Stimulated activated naive CD8-positive, alpha-beta T cell treated with anti-CD3 and anti-CD28 coated beads, Interleukin-15, Interleukin-2, amounts not matched to agents 100 ng/mL and 50 ng/mL, for 24 hours (primary cell): Measurements from ENCODE around the gene TTC32.
A peak's percentile ranks its signal among the peaks of the same experiment; 100 is the strongest.

Source experiments
- H3K27ac Mint-ChIP-seq: one replicate; pipeline ENCODE4 v1.8.0; 2021; ENCODE audit warnings: mild to moderate bottlenecking, mixed read lengths
- H3K27me3 Mint-ChIP-seq: one replicate; pipeline ENCODE4 v1.8.0; 2021; ENCODE audit warnings: mixed read lengths
- H3K36me3 Mint-ChIP-seq: one replicate; pipeline ENCODE4 v1.8.0; 2021; ENCODE audit warnings: low read depth, mixed read lengths
- H3K4me1 Mint-ChIP-seq: one replicate; pipeline ENCODE4 v1.8.0; 2021; ENCODE audit warnings: low read depth, mixed read lengths
- H3K4me3 Mint-ChIP-seq: one replicate; pipeline ENCODE4 v1.8.0; 2021; ENCODE audit warnings: mild to moderate bottlenecking, mixed read lengths
- H3K9me3 Mint-ChIP-seq: one replicate; pipeline ENCODE4 v1.8.0; 2021; ENCODE audit warnings: mixed read lengths

The TTC32 gene

DNA sequence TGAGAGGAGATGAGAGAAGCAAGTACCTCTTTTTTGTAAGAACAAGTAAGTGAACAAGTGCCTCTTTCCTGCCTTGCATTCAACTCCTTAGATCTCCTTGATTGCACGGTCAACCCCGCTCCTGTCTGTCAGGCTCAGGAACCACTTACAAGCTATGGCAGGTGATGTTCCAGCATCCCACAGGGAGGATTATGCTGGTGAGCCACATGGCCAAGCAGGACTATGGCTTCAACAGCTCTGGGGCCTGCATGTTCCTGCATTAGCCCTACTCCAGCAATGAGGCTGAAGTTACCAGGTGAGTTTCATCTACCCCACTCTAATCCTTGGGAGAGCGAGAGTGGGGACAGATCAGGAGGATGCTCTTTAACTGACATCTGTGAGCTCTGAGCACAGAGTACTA, 29.5 kb downstream of the TTC32 start:
- Mint-ChIP-seq H3K4me1 (peaks cover 22% of the 10 kb centered on the region), H3K27me3 (no peaks in the 10 kb centered on the region), H3K36me3 (peaks cover 15% of the 10 kb centered on the region), H3K4me3 (no peak overlapping the region), H3K9me3 (no peaks in the 10 kb centered on the region), H3K27ac (no peak overlapping the region)

DNA sequence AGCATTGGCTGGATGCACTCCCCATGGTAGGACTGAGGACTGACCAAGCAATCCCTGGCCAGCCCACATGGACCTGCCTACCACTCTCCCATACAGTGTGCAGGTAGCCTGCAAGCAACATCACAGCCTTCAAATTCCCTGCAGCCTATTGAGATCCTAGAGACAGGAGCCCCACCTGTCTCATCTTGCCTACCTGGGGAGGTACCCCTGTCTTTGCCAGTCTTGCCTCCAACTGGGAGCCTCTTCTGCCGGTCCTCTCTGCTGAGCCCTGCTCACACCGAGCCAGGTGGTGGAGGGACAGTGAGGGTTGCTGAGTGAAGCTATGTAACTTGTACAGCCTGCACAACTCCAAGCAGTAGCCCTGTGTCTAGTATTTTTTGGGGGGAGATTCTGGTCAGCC, 29.9 kb downstream of the TTC32 start:
- H3K4me1 Mint-ChIP-seq = peaks cover 22% of the 10 kb centered on the region
- no peak overlapping the region for H3K27ac Mint-ChIP-seq
- H3K9me3 Mint-ChIP-seq = no peaks in the 10 kb centered on the region
- H3K36me3 Mint-ChIP-seq = peaks cover 14% of the 10 kb centered on the region
- H3K27me3 Mint-ChIP-seq = no peaks in the 10 kb centered on the region
- H3K4me3 Mint-ChIP-seq = no peak overlapping the region

DNA sequence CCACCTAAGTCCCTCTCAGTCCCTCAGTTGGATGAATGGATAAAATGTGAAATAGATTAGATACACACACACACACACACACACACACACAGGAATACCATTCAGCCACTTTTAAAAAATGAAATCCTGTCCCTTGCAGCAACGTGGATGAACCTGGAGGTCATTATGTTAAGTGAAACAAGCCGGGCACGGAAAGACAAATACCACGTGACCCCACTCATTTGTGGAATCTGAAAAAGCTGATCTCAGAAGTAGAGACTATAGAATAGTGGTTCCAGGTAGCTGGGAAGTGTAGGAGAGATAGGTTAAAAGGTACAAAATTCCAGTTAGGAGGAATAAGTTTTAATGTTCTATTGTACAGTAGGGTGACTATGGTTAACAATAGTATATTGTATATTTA, 31.0 kb downstream of the TTC32 start:
- no peaks in the 10 kb centered on the region for H3K27me3 Mint-ChIP-seq
- peaks cover 8% of the 10 kb centered on the region for H3K36me3 Mint-ChIP-seq
- H3K27ac Mint-ChIP-seq = no peak overlapping the region
- H3K4me3 Mint-ChIP-seq = no peak overlapping the region
- no peaks in the 10 kb centered on the region for H3K9me3 Mint-ChIP-seq
- peaks cover 22% of the 10 kb centered on the region for H3K4me1 Mint-ChIP-seq

DNA sequence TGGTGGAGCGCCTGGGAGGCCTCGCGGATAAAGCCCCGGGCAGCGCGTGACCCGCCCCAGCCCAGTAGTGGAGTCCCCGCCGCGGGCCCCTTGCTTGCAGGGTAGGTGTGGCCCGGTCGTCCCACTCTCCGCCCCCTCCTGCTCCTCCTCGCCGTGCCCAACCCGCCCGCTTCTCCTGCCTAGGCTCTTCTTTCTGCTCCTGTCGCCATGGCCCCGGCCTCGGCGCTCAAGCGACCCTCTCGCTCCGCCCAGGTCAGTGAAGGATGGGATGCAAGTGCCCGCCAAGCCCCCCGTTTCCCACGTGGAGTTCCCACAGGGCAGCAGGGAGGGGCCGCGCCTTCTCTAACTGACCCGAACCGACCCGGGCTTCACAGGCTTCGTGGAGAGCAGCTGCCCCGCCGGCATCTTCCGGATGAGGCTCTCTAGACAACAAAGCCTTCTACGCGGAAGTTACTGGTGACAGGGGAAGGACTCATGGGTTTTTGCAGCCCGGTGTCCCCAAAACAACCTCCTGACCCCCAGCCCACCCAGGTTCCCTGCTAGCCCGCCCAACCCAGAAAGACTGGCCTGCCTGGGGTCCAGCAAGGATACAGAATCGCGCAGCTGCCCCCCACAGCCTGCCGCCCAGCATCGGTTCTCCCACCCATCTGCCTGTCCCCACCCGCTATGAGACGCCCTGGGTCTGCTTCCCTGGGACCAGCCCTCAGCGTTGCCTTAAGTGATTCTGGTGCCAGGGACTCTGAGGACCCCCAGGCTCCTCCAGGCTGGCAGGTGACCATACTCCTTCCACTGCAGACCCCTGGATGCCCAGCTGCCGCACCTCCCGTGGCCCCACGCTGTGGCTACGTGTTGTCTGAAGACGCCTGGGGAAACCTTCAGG, 32.8 kb downstream of the TTC32 start:
- peak overlapping the region; percentile 89 for H3K27ac Mint-ChIP-seq
- peak overlapping the region; percentile 88 for H3K4me3 Mint-ChIP-seq
- H3K27me3 Mint-ChIP-seq = no peaks in the 10 kb centered on the region
- peaks cover 4% of the 10 kb centered on the region for H3K36me3 Mint-ChIP-seq
- H3K9me3 Mint-ChIP-seq = no peaks in the 10 kb centered on the region
- H3K4me1 Mint-ChIP-seq = peaks cover 29% of the 10 kb centered on the region

DNA sequence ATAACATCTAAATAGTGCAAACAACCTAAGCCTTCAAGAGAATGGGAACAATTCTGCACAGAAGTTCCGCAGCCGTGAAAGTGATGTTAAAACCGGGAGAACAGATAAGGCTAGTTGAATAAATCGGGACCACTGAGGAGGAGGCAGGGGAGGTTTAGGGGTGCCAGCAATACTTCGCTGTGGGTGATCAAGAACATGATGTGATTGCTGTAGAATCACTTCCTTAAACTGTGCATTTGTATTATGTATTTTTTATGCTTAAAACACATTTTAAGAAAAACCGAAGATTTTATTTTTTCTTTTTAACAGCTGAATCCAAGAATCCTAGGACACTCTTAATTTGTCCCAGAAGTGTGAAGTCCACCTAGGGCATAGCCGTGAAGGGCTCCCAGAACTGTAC, 33.6 kb downstream of the TTC32 start:
- Mint-ChIP-seq H3K27me3 (no peaks in the 10 kb centered on the region), H3K4me3 (peak overlapping the region; percentile 45), H3K36me3 (peaks cover 4% of the 10 kb centered on the region), H3K27ac (peak overlapping the region; percentile 1), H3K4me1 (peaks cover 29% of the 10 kb centered on the region), H3K9me3 (no peaks in the 10 kb centered on the region)

DNA sequence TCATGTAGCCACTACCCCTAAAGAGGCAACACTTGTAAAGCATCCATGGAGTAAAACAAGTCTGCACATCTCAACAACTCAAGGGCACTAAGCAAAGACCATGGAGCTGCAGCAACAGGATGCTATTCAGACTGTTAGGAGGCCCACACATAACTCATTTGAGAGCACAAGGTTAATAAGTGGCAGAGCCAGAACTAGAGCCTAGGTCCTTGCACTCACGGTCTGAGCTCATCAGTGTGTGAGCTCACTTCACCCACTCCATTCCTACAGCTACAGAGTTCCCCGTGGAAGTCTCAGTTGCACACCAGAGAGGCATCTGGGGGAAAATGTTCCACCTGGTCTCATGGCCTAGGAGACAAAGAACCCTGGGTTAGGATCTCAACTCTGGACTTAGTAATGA, 35.0 kb downstream of the TTC32 start:
- H3K27me3 Mint-ChIP-seq = no peaks in the 10 kb centered on the region
- H3K36me3 Mint-ChIP-seq = no peaks in the 10 kb centered on the region
- no peak overlapping the region for H3K27ac Mint-ChIP-seq
- no peak overlapping the region for H3K4me3 Mint-ChIP-seq
- peaks cover 29% of the 10 kb centered on the region for H3K4me1 Mint-ChIP-seq
- H3K9me3 Mint-ChIP-seq = no peaks in the 10 kb centered on the region

DNA sequence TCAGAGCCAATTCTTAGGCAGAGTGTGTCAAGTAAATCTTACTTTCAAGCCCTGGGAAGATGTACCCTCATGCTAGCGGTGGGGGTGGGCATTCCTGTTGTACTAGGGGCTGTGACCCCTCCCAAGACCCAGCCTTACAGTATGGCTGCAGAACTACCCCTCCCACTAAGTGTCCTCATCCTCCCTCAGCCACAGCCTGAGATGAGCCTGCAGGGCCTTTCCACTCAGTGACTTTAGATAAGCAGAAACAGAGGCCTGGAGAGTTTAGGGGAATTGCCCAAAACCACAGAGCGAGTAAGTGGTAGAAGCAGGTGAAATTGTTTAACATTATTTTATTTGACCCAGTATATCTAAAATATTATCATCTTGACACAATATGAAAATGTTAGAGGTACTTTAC, 36.6 kb downstream of the TTC32 start:
- Mint-ChIP-seq H3K27me3 (no peaks in the 10 kb centered on the region), H3K4me3 (no peak overlapping the region), H3K9me3 (no peaks in the 10 kb centered on the region), H3K27ac (no peak overlapping the region), H3K36me3 (no peaks in the 10 kb centered on the region), H3K4me1 (peaks cover 29% of the 10 kb centered on the region)

DNA sequence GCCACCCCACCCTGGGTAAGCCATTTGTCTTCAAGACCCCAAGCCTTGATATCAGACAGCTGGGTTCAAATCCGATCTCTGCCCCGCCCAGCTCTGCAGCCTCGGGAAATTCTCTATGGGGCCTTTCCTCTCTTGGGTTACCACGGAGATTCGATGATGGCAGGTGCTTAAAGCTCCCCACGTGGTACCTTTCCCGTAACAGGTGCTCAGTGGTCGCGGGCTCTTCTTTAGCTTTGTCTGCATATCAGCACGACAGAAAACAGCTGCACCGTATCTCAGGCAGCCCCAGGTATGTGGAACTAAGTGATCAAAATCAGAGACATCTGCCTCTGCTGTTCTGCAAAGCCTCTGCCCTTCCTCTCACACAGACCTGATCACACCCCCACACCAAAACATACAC, 37.4 kb downstream of the TTC32 start:
- Mint-ChIP-seq H3K4me1 (peaks cover 24% of the 10 kb centered on the region), H3K27me3 (no peaks in the 10 kb centered on the region), H3K36me3 (no peaks in the 10 kb centered on the region), H3K9me3 (no peaks in the 10 kb centered on the region), H3K27ac (no peak overlapping the region), H3K4me3 (no peak overlapping the region)

DNA sequence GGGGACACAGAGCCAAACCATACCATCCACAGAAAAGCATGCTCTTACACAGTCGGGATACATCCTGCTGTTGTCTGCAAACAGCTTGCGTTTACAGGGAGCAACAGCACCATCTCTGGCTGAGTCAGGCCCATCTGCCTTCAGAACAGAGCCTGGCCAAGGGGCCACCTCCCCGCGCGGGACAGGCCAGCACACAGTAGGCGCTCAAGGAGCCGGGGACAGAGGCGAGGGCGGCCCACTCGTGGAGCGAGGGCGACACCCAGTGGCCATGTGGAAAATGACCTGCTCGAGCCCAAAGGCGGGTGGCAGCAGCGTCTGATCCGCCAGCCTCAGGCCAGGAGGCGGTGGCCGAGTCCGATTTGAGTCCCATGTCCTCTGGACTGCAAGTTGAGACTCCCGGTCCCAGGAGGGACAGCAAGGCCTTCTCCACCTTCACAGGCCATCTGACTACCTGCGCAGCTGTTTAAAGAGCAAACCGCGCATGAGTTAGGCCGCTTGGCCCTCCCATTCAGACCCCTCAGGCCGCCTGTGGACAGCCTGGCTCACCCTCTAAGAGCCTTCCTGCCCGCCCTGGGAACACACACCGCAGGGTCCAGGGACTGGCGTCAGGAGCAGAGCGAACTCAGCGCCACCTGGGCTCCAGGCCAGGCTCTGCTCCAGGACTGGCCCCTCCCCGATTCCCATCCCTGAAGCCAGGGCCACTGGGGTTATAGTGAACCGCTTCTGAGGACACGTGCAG, 38.3 kb downstream of the TTC32 start:
- Mint-ChIP-seq H3K27ac (no peak overlapping the region), H3K4me3 (no peak overlapping the region), H3K27me3 (no peaks in the 10 kb centered on the region), H3K36me3 (no peaks in the 10 kb centered on the region), H3K9me3 (no peaks in the 10 kb centered on the region), H3K4me1 (peaks cover 17% of the 10 kb centered on the region)

DNA sequence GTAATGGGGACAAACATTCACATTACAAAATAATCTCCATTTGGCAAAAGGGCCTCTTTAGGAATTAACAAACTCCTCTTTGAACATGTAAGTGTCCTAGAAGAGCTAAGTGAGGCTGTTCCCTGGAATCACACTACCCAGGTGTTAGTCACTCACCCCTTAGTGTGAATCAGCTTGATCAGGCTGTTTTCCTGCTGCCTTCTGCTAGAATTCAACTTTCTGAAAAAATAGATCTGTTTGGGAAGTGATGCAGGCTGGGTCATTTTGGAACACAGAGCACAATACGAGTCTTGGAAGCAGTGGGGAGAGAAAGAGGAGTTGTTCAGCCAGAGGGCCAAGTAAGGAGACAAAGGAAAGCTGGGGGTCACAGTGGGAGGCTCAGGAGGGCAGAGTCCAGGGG, 40.0 kb downstream of the TTC32 start:
- Mint-ChIP-seq H3K27ac (no peak overlapping the region), H3K36me3 (no peaks in the 10 kb centered on the region), H3K9me3 (no peaks in the 10 kb centered on the region)

DNA sequence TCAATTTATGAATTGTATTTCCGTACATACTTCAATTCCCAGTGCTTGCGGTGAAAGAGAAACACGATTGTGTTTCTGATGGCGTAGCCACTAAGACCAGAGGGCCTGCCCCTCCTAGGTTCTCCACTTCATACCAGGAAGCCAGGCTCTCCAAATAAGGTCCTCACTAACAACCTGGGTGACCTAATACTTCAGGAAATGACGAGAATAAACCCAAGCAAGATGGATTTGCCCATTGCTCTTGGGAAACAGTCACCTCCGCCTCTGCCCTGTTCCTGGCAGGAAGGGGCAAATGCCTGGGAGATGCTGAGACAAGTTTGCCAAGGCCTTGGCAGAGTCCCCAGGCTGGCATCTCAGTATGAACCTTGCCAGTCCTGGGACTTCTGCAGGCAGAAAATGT, 41.8 kb downstream of the TTC32 start:
- no peak overlapping the region for H3K4me3 Mint-ChIP-seq
- peaks cover 4% of the 10 kb centered on the region for H3K4me1 Mint-ChIP-seq
- H3K36me3 Mint-ChIP-seq = no peaks in the 10 kb centered on the region
- H3K9me3 Mint-ChIP-seq = no peaks in the 10 kb centered on the region
- peaks cover 7% of the 10 kb centered on the region for H3K27me3 Mint-ChIP-seq
- no peak overlapping the region for H3K27ac Mint-ChIP-seq

More for the DNA sequence above, 40.0 kb downstream of the TTC32 start:
- Mint-ChIP-seq H3K4me1 (peaks cover 7% of the 10 kb centered on the region), H3K27me3 (peaks cover 4% of the 10 kb centered on the region), H3K4me3 (no peak overlapping the region)

DNA sequence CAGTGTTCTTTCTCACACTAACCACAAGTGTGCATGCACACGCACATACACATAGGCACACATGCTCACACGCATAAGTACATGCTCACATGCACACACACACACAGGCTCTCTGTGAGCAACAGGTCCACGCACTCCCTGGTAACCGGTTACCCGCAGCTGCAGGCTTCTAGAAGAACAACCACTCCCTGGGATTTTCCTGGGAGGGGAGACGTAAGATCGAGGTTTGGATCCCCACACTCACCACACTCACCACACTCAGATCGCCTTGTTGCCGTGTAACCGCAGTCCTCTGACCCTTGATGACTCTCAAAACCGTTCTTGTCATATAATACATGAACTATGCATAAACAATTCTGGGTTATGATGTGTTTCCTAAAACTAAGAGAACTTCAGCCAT, 42.2 kb downstream of the TTC32 start:
- no peaks in the 10 kb centered on the region for H3K9me3 Mint-ChIP-seq
- H3K36me3 Mint-ChIP-seq = no peaks in the 10 kb centered on the region
- H3K27ac Mint-ChIP-seq = no peak overlapping the region
- H3K4me3 Mint-ChIP-seq = no peak overlapping the region
- peaks cover 7% of the 10 kb centered on the region for H3K27me3 Mint-ChIP-seq
- H3K4me1 Mint-ChIP-seq = no peaks in the 10 kb centered on the region

DNA sequence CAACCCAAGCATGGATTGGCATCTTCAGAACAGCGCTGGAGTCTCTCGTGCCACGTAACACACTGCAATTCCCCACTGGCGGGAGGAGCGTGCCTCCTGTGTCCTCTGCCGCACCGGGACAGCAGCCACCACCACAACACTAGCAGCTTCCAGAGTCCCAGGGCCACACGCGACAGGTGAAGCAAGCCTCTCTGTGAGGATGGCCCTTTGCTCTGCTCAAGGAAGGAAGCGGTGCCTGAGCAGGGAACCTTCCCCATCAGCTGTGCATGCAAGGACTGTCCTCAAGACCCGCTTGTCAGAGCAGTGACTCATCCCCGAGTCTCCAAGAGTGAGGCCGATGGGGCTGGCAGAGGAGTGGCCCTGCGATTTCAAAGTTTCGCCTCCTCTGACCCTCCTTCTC, 44.0 kb downstream of the TTC32 start:
- no peaks in the 10 kb centered on the region for H3K9me3 Mint-ChIP-seq
- no peak overlapping the region for H3K4me3 Mint-ChIP-seq
- H3K36me3 Mint-ChIP-seq = no peaks in the 10 kb centered on the region
- no peaks in the 10 kb centered on the region for H3K4me1 Mint-ChIP-seq
- peaks cover 7% of the 10 kb centered on the region for H3K27me3 Mint-ChIP-seq
- H3K27ac Mint-ChIP-seq = no peak overlapping the region

DNA sequence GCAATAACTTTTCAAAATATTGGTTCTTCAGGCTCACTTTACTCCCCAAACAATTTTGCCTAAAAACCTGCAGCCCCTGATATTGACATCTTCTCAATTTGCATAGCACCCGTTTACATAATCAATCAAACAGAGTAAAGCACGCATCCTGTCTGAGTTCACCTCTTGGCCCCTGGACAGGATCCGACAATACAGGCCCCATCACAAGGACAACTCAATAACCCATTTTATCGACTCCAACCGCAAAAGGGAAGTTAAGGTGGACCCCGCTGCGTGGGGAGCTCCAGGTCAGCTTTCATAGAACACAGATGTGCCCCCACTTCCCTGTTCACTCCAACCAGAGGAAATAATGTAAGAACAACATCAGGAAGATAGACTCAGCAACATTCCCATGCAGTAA, 44.7 kb downstream of the TTC32 start:
- H3K4me3 Mint-ChIP-seq = no peak overlapping the region
- no peak overlapping the region for H3K27ac Mint-ChIP-seq
- peaks cover 7% of the 10 kb centered on the region for H3K27me3 Mint-ChIP-seq
- no peaks in the 10 kb centered on the region for H3K36me3 Mint-ChIP-seq
- no peaks in the 10 kb centered on the region for H3K4me1 Mint-ChIP-seq
- no peaks in the 10 kb centered on the region for H3K9me3 Mint-ChIP-seq

DNA sequence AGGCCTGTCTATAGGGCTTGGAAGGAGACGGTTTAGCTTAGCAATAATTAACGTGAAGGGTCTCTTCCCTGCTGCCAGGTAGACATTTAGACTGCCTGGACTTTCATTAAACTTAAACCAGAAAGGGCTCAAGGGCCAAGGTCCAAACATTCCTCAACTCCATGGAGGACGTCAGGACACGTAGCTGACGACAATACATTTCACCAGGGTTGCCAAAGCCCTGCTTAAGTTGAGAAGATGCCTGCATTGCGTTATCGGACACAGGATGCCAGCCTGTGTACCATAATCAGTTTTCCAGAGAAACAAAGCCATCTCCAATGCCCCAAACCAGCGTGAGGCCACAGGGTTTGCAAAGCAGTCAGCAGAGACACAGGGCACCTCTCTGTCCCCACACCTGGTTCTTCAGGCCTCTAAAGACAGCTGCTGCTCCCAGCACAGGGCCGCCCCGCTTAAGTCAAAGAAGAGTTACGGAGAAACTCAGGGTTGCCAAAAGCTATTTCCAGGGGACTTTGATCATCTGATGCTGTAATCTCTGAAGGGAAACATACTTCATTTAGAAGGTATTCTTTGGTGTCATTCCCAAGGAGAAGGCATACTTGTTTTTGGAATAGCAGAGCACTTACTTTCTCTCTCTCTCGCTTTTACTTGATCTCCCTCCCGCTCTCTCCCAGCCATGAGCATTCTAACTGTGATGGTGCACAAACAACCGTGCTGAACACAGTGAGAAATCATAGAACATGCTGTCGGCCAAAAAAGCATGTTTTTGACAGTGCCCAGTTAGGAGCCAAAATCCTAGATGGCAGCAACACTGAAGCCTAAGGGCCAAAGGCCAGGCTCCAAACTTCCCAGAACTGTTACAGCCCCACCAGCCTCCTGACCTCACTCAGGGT, 46.0 kb downstream of the TTC32 start:
- Mint-ChIP-seq H3K9me3 (no peaks in the 10 kb centered on the region), H3K27ac (no peak overlapping the region), H3K4me1 (no peaks in the 10 kb centered on the region), H3K27me3 (peaks cover 7% of the 10 kb centered on the region), H3K4me3 (no peak overlapping the region), H3K36me3 (no peaks in the 10 kb centered on the region)
